Keratinocyte (primary cell): Measurements from ENCODE around the gene SLC9C2.

Source experiments
- EZH2 ChIP-seq: IDR thresholded peaks from one replicate; pipeline ENCODE4 v1.6.1; 2012; ENCODE audit warnings: inconsistent platforms, mild to moderate bottlenecking, low read length, moderate library complexity
- TF ChIP-seq, protein P1 (sequence below), 3 experiments: IDR thresholded peaks in 1 of 3; conservative IDR thresholded peaks in 1 of 3; optimal IDR thresholded peaks in 1 of 3; 2 replicates in 2 of 3; 3 replicates in 1 of 3; pipeline versions ENCODE3 to v1.5.1; 2011; ENCODE audit warnings: low read length in 3 of 3, mild to moderate bottlenecking in 3 of 3, moderate library complexity in 2 of 3, control low read depth in 1 of 3, inconsistent platforms in 1 of 3; ENCODE audit not compliant: insufficient read depth in 2 of 3; ENCODE audit errors: extremely low read depth in 1 of 3

DNA sequence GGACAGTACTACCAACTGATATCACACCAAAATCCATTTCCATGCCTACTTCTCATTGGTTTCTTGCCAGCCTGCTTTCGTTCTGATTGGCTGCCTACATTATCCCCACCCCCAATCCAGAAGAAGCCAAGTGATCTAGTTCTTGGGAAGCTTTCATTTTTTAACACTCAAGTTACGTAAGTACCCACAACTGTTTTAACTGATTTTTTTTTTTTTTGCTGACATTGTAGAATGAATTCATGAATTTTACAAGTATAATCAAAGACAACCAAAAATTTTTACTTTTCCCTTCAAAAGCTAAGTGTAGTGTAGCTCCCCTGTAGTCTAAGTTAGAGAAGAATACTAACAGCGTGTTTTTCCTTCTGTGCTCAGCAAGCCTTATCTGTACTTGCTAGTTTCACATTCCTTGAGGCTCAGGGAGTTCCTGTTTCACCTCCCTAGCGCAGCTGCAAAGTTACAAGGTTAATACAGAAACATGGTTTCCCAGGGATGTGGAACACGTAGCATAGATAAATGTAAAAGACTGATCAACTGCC lies at the start of gene SLC9C2:
- TF ChIP-seq, protein P1, sequence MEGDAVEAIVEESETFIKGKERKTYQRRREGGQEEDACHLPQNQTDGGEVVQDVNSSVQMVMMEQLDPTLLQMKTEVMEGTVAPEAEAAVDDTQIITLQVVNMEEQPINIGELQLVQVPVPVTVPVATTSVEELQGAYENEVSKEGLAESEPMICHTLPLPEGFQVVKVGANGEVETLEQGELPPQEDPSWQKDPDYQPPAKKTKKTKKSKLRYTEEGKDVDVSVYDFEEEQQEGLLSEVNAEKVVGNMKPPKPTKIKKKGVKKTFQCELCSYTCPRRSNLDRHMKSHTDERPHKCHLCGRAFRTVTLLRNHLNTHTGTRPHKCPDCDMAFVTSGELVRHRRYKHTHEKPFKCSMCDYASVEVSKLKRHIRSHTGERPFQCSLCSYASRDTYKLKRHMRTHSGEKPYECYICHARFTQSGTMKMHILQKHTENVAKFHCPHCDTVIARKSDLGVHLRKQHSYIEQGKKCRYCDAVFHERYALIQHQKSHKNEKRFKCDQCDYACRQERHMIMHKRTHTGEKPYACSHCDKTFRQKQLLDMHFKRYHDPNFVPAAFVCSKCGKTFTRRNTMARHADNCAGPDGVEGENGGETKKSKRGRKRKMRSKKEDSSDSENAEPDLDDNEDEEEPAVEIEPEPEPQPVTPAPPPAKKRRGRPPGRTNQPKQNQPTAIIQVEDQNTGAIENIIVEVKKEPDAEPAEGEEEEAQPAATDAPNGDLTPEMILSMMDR (optimal IDR thresholded peaks at IDR 0.05 in 1 of 3, IDR thresholded peaks at IDR 0.05 in 1 of 3, conservative IDR thresholded peaks at IDR 0.05 in 1 of 3; ENCODE audit: extremely low read depth in 1 of 3, insufficient read depth in 2 of 3, low read length in 3 of 3) = no peak
- TF ChIP-seq EZH2 = no peak
